Measurements from ENCODE around the gene NRROS.
A peak's percentile ranks its signal among the peaks of the same experiment; 100 is the strongest.
"Not testable (repeated sequence)": the region's sequence is repeated elsewhere in the genome, so short reads cannot be mapped to it uniquely, and the experiment has no call there.

NRROS gene

DNA sequence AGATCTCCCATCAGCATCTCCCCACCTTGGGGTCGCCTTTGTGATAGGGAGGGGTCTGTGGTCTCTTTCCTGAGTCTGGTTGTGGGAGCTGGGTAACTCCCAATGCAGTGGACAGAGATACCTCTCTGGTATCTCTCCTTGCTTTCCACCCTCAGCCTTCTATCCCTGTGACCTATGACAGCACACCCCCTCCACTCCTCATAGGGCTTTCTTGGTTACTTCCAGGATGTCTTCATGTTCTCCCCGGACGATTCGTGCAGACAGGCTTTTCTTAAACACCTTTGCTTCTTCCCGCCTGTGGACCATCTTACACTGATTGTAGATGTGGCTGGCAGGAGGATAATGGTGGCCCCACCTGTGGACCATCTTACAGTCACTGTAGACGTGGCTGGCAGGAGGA is 14.2 kb upstream of the NRROS start:
- no peak for DNase-seq

DNA sequence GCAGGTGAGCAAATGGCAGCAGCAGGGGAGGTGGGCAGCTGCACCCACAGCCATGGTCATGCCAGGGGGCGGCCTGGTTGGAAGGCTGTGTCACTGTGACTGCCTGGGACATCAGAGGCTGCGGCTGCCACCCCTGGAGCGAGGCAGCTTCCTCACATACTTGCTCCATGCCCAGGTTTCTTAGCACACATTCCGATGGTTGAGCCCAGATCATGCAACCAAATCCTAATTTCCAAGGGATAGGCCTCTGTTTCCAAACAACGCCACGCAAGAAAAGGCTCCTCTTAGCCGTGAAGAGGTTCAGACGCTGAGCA is 11.6 kb upstream of the NRROS start:
- no peak for DNase-seq

DNA sequence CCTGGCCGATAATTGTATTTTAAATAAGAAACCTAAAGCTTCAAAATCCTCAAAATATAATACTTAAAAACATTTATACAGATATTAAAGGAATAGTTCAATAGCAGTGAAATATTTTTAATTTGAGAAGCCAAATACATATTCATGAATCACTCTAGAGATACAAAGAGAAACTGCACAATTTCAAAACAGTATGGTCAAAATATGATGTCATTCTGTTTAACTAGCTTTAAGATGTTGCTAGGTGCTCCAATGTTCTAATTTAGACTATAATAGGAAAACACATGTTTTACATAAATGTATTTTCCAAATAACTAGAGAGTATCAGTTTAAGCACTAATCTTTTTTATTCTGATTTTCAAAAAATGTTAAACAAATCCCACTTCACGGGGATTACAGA is 10.3 kb upstream of the NRROS start:
- no peak for DNase-seq

DNA sequence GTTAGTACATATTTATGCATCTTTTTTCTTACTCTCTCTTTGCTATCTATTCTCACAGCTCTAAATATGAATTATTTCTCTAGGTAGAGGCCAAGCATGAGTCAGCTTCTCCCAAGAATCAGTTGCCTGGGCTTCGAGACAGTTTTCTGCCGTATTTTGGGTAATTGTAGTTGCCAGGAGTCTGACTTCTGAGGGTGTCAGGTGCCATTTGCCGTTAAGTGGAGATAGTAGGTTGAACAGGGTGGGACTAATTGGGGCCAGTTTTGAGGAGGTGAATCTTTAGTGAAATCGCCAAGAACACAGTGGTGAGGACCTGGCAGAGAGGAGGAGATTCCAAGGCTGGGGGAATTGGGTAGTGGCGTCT is 7.8 kb upstream of the NRROS start:
- no peak for DNase-seq

DNA sequence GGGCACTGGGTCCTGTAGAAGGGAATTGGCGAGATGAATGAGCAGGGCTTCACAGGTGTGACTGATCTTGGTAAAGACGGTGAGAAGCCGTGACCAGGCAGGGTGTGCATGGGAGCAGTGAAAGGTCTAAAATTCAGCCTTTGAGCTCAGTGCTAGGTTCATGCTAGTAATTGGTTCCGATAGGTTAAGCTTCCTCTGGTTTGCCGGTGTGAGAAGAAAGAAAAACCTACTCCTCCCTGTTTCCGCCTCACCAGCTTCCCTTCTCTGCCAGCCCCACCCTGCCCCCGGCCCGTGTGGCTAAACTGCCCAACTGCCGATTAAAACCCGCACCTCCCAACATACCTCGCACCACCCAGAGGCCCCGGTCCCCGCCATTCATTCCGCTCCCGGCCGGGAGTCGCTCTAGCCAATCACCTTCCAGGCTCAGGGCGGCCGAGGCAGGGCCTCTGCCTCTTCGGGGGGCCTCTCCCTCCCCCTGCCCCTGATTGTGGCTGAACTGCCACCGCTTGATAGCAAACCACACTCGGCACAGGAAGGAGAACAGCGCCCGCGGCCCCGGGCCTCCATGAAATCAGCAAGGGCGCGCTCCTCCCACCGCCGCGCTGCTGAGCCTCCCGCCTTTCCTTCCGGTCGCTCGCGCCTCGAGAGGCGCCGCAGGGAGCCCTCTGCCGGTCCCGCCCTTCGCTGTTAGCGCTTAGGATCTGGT is 7.3 kb upstream of the NRROS start:
- DNase-seq = peak; percentile 92

DNA sequence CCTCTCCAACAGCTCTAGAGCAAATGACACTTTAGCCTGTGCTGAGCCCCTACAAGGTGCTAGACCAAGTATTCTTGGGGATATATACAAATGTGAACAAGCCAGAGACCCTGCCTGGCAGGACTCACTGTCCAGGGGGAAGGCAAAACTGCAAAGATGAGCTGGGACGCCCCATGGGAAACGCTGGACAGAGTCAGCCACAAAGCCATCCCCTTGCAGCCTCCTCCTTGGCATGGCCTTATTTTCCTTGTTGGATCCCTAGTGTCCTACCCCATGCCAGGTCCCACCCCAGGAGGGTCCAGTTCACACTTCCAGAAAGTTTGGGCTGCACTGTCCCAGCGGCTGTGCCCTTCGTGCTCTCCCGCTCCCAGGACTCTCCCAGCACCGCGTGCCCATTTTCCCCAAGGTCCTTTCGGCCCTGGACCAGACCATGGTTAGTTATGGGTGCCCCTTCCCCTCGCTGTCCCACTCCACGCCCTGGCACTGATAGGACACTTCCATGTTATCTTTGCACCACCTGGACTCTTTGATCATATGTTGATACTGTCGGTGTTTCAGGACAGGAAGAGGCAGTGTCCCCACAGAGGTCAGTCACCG is 5.8 kb upstream of the NRROS start:
- DNase-seq = no peak

DNA sequence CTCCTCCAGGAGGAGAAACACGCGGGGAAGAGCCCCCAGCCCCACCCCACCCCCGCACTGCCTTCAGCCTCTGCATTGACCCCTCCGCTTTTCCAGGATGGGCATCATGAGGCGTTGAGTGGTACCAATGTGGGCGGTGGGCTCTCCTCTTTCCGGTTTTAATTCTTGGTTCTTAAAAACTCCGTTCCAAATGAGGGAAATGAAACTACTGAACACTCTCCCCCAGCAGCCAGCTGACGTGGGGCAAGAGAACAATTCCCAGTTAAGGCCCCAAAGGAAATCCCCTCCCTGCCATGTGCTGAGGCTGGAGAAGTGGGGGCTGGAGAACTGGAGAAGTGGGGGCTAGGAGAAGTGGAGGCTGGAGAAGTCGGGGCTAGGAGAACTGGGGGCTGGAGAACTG is 5.3 kb upstream of the NRROS start:
- DNase-seq = no peak

DNA sequence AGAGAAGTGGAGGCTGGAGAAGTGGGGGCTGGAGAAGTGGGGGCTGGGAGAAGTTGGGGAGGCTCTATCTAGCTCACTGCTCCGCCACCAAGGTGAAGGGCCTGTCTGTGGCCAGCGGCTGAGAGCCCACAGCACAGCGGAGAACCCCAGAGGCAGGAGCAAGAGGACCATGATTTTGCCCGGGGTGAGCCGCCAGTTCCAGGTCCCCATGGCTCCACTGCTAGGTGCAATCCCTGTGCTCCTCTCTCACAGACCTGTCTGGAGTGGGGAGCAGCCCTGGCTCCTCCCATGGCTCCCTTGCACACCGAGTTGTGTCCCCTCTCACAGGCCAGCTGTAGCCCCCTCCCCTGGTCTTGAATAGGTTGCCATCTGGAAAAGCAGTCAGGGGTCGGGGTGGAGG is 4.7 kb upstream of the NRROS start:
- DNase-seq = no peak

DNA sequence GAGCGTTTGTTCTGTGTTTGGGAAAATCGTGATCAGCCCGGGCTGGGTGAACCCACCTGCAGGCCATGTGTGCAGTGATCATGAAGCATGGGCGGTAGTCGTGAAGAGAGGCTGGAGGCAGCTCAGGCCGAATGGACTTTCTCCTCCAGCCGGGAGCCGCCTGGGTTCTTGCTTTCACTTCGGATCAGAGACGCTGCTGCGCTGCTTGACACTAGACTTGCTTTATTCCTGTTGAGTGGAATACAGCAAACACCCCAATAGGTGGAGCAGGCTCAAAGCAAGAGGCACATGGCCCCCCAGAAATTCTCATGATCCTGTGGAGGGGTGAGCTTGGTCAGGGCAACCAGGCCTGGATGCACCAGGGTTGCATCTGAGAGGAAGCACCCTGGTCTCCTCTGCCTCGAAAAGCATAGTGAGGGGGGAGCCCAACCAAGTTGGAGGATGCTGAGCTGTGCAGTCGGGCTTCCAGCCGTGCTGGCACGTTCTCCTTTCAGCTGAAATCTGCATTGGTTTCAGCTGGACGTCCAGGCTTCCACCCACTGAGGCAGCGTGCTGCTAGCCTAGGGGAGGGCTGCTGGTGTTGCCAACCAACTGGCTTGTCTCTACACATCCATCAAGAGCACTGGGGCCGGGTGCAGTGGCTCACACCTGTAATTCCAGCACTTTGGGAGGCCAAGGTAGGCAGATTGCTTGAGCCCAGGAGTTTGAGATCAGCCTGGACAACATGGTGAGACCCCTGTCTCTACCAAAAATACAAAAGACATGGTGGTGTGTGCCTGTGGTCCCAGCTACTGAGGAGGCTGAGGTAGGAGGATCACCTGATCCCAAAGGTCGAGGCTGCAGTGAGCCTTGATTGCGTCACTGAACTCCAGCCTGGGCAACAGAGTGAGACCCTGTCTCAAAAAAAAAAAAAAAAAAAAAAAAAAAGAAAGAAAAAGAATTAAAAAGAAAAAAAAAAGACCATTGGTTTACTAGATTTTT is 2.8 kb upstream of the NRROS start:
- DNase-seq = no peak

DNA sequence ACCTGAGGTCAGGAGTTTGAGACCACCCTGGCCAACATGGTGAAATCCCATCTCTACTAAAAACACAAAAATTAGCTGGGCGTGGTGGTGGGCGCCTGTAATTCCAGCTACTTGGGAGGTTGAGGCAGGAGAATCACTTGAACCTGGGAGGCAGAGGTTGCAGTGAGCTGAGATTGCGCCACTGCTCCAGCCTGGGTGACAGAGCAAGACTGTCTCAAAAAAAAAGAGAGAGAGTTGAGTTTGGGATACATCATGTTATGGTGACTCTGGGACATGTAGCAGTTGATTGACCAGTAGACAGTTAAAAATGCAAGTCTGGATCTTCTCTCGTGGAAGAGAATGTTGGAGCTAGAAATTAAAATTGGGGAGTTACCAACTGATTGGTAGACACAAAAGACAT is 1.6 kb upstream of the NRROS start:
- not testable (repeated sequence) for DNase-seq

DNA sequence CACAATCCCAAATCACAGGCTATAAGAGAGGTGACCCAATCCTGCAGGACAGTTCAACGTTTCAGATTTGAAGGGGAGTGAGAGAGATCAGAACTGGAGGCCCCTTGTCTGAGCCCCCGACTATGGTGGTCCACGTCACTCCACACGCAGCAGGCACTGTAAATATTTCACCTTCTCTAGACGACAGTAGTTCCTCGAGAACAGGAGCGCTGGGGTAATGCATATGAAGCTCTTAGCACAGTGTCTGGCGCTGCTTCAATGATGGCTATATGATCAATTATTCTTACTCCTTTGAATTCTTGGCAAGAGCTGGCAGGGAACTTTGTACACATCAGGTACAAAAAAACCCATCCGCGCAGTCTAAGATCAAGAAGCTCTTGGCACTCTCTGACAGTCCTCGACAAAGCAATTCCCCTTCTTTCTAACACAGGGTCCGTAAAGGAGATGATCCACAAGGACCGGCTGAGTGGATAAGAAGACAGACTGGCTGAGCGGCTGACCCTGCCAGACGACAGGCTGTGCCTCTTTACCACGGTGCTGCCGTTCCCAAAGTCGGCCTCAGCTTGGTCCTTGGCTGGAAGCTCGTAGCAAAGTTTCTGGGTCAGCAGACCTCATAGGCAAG is 522 bp upstream of the NRROS start:
- DNase-seq = no peak

DNA sequence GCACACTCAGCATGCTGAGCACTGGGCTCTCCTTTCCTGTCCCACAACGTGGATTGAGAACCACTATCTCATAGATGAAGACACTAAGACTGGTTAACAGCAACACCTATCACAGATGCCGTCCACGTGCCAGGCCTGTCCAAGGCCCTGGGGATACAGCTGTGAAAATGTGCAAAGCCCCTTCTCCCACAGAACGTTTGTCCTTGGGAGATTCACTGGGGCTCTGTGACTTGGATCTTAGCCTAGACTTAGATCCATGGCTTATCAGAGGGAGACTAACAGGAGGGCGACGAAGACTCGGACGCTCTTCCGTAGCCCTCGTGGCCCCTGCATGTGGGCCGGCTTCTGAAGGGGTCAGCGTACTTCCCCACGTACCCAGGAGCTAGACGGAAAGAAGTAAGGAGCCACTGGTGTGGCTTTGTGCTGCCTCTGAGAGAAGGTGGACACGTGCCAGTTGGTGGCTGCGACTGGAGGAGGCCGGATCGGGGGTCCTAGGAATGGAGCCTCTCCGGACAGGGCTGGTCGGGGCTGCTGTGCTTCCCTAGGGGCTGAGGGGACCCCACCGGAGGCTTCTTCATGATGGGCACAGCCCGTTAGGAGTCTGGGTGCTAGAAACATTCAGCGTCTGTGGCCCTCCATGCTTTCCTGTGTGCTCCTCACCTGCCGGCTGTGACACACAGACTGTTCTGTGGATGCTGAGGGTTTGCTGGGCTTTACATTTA is 964 bp downstream of the NRROS start:
- DNase-seq = no peak

DNA sequence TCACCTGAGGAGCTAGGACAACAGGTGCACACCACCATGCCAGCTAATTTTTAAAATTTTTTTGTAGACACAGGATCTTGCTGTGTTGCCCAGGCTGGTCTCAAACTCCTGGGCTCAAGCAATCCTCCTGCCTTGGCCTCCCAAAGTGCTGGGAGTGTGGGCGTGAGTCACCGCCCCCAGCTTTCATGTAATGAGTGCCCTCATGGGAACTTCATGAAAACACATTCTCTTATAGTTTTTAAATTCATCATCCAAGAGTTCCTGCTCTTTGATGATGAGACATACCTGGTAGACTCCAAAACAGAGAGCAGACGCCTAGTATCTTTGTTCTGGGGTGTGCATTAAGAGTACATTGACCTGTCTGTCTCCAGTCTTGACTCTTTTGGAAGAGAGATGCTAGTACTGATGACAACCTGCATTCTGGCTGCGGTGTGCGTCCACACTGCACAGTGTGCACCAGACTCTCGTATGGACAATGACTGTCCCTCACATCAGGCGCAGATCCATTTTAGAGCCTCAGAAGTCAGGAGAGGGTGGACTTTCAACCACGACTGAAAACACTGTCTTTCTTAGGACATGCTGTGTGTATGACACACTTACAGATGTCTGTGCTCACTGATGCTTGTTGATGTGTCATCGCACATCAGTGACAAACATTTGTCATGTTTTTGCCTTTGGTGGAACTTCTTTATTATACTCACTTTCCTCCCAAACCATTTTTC is 2.0 kb downstream of the NRROS start:
- DNase-seq = no peak

DNA sequence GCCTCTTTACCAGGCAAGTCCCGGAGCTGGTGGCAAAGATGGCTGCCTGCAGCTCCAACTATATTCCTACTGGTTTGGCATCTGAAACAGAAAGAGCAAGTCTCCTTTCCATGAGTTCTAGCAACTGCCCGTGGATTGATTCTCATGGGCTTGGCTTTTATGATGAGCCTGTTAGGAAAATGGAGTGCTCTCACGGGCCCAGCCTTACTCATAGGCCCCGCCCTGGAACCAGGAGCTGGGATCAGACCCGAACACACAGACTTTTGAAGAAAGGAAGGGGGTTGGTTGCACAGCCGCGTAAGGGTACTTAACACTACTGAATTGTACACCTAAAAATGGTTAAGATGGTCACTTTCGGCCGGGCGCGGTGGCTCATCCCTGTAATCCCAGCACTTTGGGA is 2.9 kb downstream of the NRROS start:
- DNase-seq = no peak

DNA sequence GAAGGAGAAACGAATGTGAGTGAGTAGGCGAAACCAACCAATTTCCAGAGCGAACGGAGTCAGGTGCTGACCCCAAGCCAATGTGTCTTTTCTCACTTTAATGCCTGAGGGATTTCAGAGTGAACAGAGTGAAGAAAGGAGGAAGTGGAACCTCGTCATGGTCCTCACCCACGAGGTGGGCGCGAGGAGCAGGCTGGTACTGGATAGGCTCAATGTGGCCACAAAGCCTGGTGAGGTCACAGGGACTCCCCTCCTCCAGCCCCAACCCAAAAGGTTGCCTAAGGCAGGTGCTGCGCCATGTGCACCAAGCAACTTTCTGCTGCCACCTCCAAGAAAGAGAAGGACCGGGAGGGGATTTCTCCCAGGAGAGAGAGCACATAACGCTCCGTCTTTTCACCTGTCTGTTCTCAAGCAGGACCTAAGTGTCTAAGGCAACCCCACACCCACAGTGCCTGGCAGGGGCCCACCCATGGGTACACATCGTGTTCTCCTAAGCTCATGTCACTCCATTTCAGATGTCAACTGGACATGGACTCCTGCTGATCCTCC is 3.8 kb downstream of the NRROS start:
- DNase-seq = peak; percentile 56

DNA sequence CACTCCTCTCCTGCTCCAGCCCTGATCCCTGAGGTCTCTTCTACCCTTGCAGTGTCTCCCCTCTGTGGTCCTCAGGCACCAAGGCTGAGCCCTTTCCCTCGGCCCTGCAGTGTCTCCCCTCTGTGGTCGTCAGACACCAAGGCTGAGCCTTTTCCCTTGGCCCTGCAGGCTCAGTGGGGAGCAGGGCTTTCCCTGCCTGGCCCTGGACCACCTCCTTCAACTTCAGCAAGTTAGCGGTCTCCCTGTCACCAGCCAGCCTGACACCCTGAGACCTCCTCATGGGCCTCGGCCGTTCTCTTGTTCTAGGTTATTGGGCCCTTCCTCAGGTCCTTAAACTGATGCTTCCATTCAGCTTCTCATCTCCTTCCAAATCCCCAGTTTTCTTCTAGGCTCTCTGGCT is 4.3 kb downstream of the NRROS start:
- DNase-seq = no peak

DNA sequence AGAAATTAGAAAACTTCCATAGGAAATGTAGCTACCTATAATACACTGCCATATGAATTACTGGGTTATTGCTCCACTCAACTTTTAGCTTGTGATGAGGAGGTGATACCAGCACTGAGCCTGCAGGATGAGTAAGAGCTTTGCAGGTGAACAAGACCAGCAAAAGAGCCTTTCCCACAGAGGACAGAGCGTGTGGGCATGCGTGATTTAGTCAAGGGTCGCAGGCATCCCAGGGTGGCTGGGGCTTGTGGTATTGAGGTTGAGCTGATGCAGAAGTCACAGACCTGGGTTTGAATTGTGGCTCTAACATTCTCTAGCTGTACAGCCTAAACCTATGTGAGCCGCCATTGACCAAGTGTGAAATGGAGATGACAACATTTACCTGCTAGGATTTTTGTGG is 5.6 kb downstream of the NRROS start:
- no peak for DNase-seq

DNA sequence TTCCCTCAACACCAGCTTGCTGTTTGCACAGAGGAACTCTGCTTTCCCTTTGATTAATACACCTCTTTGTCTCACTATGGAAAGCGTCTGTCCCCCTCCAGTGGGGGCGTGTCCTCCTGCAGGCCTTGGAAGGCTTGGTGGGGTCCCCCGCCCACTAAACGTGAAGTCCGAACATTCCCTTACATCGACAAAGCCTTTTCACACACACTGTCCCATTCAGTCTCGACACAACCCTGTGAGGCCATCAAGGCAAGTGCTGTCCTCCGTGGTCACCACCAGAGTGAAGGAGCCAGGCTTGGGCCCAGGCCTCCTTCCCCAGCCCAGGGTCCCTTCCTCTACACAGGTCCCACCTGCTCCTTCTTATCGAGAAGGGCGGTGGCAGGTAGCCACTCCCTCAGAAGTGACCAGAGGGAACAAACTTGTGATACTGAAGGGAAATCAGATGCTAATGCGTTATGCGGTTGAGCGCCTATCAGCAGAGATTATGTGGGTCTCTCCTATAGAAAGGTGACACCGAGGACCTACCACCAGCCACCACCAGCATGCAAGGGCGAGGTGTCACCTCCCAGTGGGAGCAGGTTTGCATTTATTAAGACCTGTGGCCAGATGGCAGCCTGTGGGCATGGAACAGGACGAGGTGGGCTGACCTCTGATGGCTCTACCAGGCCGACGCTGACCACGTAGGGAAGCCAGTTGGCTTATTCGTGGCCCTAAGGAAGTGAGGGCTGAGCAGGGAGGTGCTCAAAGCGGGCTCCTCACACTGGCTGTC is 6.6 kb downstream of the NRROS start:
- no peak for DNase-seq

DNA sequence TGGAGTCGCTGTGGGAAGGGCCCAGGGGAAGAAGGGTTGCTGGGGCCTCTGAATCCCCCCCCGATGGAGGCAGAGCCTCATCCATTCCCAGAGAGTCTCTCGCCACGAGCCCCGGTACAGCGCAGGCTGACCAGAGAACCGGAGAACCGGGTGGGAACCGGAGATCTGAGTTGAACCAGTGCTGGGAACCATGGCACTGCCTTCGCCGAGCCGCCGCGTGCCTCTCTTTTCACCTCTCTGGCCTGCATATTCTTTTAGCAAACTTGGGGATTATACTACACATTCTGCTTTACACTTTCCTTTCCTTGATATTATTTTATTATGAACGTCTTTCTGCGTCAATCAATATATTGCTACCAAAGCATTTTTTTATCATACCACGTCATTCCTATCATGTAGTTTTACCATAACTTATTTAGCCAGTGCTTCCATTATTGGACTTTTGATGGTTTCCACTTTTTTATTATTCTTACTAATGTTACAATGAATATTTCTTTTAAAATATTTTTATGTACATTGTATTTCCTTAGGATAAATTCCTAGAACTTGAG is 7.2 kb downstream of the NRROS start:
- DNase-seq = no peak

DNA sequence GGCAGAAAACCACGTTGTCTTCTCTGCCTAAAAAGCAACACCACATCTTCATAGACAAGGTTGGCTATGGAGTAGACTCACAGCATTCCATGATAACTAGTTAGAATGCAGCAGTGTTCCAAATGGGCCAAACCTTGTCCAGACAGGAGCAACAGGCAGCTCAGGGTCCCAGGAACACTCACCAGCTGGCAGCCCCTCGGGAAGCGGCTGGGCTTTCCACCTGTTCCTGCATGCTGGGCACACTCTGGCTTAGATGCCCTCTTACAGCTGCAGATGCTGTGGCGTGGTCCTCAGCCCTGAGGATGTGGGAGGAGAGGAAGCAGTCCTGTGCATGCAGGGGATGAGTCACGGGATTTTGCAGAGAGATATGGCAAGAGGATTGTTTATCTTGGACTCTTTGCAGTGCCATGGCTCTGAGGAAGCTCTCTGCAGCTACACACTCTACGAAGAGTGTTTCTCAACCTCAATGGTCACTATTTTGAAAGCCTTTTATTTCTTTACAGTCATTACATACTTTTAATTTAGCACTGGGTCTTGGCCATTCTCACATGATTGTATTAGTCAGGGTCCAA is 11.3 kb downstream of the NRROS start:
- DNase-seq = no peak

DNA sequence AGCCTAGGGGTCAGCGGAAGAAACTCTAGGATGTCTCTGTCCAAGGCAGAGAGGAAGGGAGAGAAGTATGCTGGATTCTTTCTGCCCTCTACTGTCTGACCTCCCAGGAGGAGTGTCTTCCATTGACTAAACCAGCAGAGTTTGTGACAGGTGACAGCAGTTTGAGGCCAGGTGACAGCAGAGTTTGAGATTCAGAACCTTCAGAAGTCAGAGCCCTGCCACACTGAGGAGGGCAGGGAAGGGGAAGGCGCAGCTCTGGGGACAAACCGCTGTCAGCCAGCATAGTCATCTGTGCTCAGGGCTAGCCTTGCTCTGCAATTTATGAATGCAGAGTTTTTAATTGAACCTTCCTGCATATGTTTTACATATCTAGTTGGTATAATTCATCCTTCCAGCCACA is 12.3 kb downstream of the NRROS start:
- DNase-seq = no peak
